GM12878 (cell line): ENCODE results near the gene NAA10. TPM values are rescaled to one million over a fixed set of nuclear protein-coding genes. Genes with fewer than 3 reads are reported as not detected.

Experiments
- ATAC-seq: fragments of 200-7000 bp; cut with Tn5 transposase; 3 replicates; pipeline ENCODE4 v1.9.1; 2020; ENCODE audit warnings: mild to moderate bottlenecking, moderate library complexity
- BruUV-seq: library from RNA; stranded (reverse); fragments of 400-500 nt; replicated peaks from 2 replicates; lab custom pipeline; 2021; lab: Mats Ljungman, UMichigan
- CTCF ChIA-PET: fragments of 300-600 bp; sonication (Branson Sonifier 250); formaldehyde crosslinking; extraction: SDS; loops from one replicate; lab custom pipeline; 2021; ENCODE audit warnings: inconsistent platforms; lab: Yijun Ruan, JAX
- POLR2A ChIA-PET: fragments of 350-600 bp; formaldehyde crosslinking; extraction: SDS; loops from one replicate; lab custom pipeline; 2021; ENCODE audit warnings: inconsistent platforms; lab: Charles Lee
- RAD21 ChIA-PET: fragments of 300-600 bp; sonication (Branson Sonifier 250); formaldehyde crosslinking; loops from one replicate; lab custom pipeline; 2023; ENCODE audit warnings: antibody characterized with exemption; ENCODE audit not compliant: unreplicated experiment; lab: Charles Lee
- SMC1A ChIA-PET: fragments of 300-600 bp; sonication (Branson Sonifier 250); formaldehyde crosslinking; loops from one replicate; lab custom pipeline; 2023; ENCODE audit not compliant: unreplicated experiment, uncharacterized antibody; lab: Charles Lee
- DNase-seq: peaks from one replicate; pipeline ENCODE4 v3.0.0-alpha.2; 2011; ENCODE audit warnings: low read depth, low spot score
- FAIRE-seq: peaks from 3 replicates; lab custom pipeline; 2011; peaks lifted over from hg19 to GRCh38; lab: Jason Lieb, UNC
- H2AFZ ChIP-seq: 2 replicates; pipeline ENCODE4 v1.6.0; 2011; ENCODE audit warnings: low read depth, low read length, control low read depth; ENCODE audit not compliant: control insufficient read depth
- H3K27ac ChIP-seq: 2 replicates; pipeline ENCODE4 v1.5.1; 2011; ENCODE audit warnings: control low read depth; ENCODE audit not compliant: control insufficient read depth, insufficient read depth
- H3K27me3 ChIP-seq, 2 experiments: replicated peaks in 1 of 2; 2 replicates each; pipeline versions ENCODE4 v1.6.0 to v1.6.1; 2011; ENCODE audit warnings: low read length in 1 of 2; ENCODE audit not compliant: control insufficient read depth in 2 of 2, insufficient read depth in 2 of 2
- H3K36me3 ChIP-seq, 2 experiments: 2 replicates each; pipeline ENCODE4 v1.5.1; 2011; ENCODE audit warnings: low read length in 1 of 2; ENCODE audit not compliant: control insufficient read depth in 2 of 2, insufficient read depth in 2 of 2
- H3K4me1 ChIP-seq: 2 replicates; pipeline ENCODE4 v1.6.1; 2011; ENCODE audit warnings: mild to moderate bottlenecking, low read length, moderate library complexity, mixed read lengths; ENCODE audit not compliant: control insufficient read depth, insufficient read depth
- H3K4me2 ChIP-seq: 2 replicates; pipeline ENCODE4 v1.6.0; 2011; ENCODE audit warnings: control low read depth; ENCODE audit not compliant: control insufficient read depth, insufficient read depth
- H3K4me3 ChIP-seq: fragments of 200-600 bp; sonication (generic); 2 replicates; pipeline ENCODE4 v1.5.1; 2016
- H3K79me2 ChIP-seq: 2 replicates; pipeline ENCODE4 v1.6.0; 2011; ENCODE audit warnings: low read length; ENCODE audit not compliant: control insufficient read depth, insufficient read depth
- H3K9ac ChIP-seq: 2 replicates; pipeline ENCODE4 v1.8.0; 2011; ENCODE audit warnings: low read length, control low read depth, mixed read lengths; ENCODE audit not compliant: control insufficient read depth, insufficient read depth
- H3K9me3 ChIP-seq: replicated peaks from 3 replicates; pipeline ENCODE4 v1.5.1; 2011; ENCODE audit warnings: mild to moderate bottlenecking, low read length; ENCODE audit not compliant: control insufficient read depth, insufficient read depth
- H4K20me1 ChIP-seq: 2 replicates; pipeline ENCODE4 v1.6.0; 2011; ENCODE audit not compliant: control insufficient read depth, insufficient read depth
- DPF2 ChIP-seq: fragments of 450-650 bp; IDR thresholded peaks from 2 replicates; pipeline ENCODE4 v1.6.1; 2017; ENCODE audit warnings: mild to moderate bottlenecking
- GABPA ChIP-seq: IDR thresholded peaks from 2 replicates; pipeline ENCODE4 v1.6.1; 2014; ENCODE audit warnings: antibody characterized with exemption, low read depth, mild to moderate bottlenecking, inconsistent platforms
- HDGF ChIP-seq: fragments of 450-650 bp; IDR thresholded peaks from 2 replicates; pipeline ENCODE4 v1.6.1; 2016; ENCODE audit warnings: antibody characterized with exemption
- MEF2B ChIP-seq: fragments of 450-650 bp; IDR thresholded peaks from 2 replicates; pipeline ENCODE4 v1.6.1; 2018; ENCODE audit warnings: mild to moderate bottlenecking, moderate library complexity; ENCODE audit not compliant: partially characterized antibody, poor library complexity, severe bottlenecking
- TCF12 ChIP-seq: IDR thresholded peaks from 2 replicates; pipeline ENCODE4 v1.6.1; 2011; ENCODE audit warnings: low read depth, mild to moderate bottlenecking, low read length
- WGBS: methylation state at CpG from one replicate; pipeline ENCODE4 v1.1.6; 2016; ENCODE audit warnings: low lambda C conversion rate; ENCODE audit not compliant: insufficient replicate concordance, insufficient coverage; ENCODE audit errors: missing lambda C conversion rate; 5-methylcytosine and 5-hydroxymethylcytosine counted together
- in situ Hi-C: fragments of 300-500 bp; cut with MboI; formaldehyde crosslinking; loops from 9 replicates; pipeline ENCODE4 v1.14.3; 2018; ENCODE audit warnings: mixed read lengths
- intact Hi-C: fragments of 100-400 bp; cut with micrococcal nuclease; formaldehyde crosslinking; loops from one replicate; pipeline ENCODE4 v1.14.2; 2022; ENCODE audit not compliant: unreplicated experiment
- polyA plus RNA-seq, 11 experiments: library from polyadenylated mRNA; depleted of rRNA in 4 of 11; unstranded in 6 of 11; stranded (reverse) in 5 of 11; fragments of >200 nt; fragmentation: Nextera tagmentation in 4 of 11; fragmentation: Illumina TruSeq in 1 of 11; extraction: Ambion mirVana in 4 of 11; extraction: Trizol in 1 of 11; gene quantifications; 1 replicate in 1 of 11; 2 replicates in 10 of 11; pipeline versions ENCODE4 v1.2.1 to v1.2.3, GENCODE V29; 2011 to 2016; ENCODE audit warnings: inconsistent platforms in 2 of 11, missing spikeins in 2 of 11, low read depth in 1 of 11
- total RNA-seq, 4 experiments: library from RNA; depleted of rRNA in 3 of 4; stranded (reverse); fragments of >200 nt in 3 of 4; fragmentation: Illumina TruSeq in 1 of 4; extraction: Trizol in 1 of 4; gene quantifications; 2 replicates each; pipeline versions ENCODE4 v1.2.1 to v1.2.3, GENCODE V29; 2013 to 2021
- TF ChIP-seq, protein P1 (sequence below): fragments of 450-650 bp; IDR thresholded peaks from 2 replicates; pipeline ENCODE4 v1.6.1; 2016; ENCODE audit warnings: mild to moderate bottlenecking, moderate library complexity, borderline replicate concordance
- TF ChIP-seq, protein P2 (sequence below): fragments of 450-650 bp; IDR thresholded peaks from 2 replicates; pipeline ENCODE4 v1.6.1; 2014; ENCODE audit warnings: mild to moderate bottlenecking

The NAA10 gene
- total and polyA plus RNA-seq, 10 of the 15 experiments (the other 5 are each of a cell fraction or from before 2014, with no cell fraction given), result 7.9 to 212 (median 98.9) TPM

DNA sequence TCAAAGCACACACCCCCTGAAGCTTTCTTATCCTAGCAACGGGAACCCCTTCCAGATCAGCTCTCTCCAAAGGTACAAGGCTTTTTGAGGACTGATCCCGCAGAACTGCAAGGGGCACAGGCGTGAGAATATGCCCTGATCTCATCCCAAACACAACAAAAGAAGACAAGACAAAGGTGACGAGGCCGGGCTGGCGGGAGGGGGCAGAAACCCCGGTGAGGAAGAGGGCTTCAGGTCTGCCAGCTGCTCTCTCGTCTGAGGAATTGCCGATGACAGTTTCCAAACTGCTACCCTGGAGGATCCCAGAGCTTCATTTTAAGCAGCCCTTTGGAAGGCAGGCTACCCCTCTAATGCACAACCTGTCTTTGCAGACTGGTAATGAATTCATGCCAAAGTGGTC is 33.4 kb upstream of the NAA10 start (continued):
- TF ChIP-seq, protein P1, sequence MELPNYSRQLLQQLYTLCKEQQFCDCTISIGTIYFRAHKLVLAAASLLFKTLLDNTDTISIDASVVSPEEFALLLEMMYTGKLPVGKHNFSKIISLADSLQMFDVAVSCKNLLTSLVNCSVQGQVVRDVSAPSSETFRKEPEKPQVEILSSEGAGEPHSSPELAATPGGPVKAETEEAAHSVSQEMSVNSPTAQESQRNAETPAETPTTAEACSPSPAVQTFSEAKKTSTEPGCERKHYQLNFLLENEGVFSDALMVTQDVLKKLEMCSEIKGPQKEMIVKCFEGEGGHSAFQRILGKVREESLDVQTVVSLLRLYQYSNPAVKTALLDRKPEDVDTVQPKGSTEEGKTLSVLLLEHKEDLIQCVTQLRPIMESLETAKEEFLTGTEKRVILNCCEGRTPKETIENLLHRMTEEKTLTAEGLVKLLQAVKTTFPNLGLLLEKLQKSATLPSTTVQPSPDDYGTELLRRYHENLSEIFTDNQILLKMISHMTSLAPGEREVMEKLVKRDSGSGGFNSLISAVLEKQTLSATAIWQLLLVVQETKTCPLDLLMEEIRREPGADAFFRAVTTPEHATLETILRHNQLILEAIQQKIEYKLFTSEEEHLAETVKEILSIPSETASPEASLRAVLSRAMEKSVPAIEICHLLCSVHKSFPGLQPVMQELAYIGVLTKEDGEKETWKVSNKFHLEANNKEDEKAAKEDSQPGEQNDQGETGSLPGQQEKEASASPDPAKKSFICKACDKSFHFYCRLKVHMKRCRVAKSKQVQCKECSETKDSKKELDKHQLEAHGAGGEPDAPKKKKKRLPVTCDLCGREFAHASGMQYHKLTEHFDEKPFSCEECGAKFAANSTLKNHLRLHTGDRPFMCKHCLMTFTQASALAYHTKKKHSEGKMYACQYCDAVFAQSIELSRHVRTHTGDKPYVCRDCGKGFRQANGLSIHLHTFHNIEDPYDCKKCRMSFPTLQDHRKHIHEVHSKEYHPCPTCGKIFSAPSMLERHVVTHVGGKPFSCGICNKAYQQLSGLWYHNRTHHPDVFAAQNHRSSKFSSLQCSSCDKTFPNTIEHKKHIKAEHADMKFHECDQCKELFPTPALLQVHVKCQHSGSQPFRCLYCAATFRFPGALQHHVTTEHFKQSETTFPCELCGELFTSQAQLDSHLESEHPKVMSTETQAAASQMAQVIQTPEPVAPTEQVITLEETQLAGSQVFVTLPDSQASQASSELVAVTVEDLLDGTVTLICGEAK, result no peak
- TF ChIP-seq, protein P2, sequence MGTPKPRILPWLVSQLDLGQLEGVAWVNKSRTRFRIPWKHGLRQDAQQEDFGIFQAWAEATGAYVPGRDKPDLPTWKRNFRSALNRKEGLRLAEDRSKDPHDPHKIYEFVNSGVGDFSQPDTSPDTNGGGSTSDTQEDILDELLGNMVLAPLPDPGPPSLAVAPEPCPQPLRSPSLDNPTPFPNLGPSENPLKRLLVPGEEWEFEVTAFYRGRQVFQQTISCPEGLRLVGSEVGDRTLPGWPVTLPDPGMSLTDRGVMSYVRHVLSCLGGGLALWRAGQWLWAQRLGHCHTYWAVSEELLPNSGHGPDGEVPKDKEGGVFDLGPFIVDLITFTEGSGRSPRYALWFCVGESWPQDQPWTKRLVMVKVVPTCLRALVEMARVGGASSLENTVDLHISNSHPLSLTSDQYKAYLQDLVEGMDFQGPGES, result no peak
- TF ChIP-seq GABPA (no peak), TCF12 (no peak)

DNA sequence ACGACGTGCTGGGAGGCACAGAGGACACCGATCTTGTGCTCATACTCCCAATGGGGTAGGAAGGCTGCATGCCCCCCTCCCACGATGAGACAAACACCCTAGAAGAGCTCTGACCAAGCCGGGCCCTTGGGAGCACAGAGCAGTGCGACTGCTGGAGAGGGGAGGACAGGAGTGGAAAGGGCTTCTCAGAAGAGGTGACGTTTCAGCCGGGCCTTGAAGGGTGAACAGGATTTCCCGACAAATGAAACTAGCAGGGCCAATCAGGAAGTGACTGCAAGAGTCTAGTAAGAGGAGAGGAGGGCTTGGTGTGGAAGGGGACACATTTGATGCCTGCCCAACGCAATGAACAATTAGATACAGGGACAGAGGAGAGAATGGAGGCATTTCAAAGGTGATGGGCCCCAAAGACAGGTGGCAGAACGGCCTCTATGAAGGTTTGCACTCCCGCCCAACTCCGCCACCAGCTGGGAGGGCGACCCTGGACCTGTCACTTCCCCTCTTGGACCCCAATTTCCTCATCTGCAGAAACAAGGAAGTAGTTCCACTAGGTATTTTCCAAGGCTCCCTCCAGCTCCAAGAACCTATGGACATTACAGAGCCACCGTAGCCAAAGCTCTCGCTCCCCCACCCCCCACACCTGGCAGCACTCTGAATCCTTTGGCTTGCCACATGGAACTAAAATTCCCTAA is 32.8 kb upstream of the NAA10 start:
- ATAC-seq (no peak), DNase-seq (no peak), FAIRE-seq (no peak)
- peaks cover 6 to 10% of the 10 kb centered on the region in 2 experiments for H3K36me3 ChIP-seq
- peak overlapping the region; percentile 81 for H3K4me2 ChIP-seq
- ChIA-PET RAD21 (interaction anchor here (0.9 to 6.4 kb wide), 10 partner anchors 13 to 125 kb away, joined by 3 to 48 read pairs (median 6); partner anchors contain the start of gene ARHGAP4), CTCF (interaction anchor here (0.6 to 5.9 kb wide), 14 partner anchors 8 to 51 kb away, joined by 3 to 40 read pairs (median 4); no protein-coding TSS in a partner anchor), POLR2A (interaction anchor here (0.9 to 7.9 kb wide), 8 partner anchors 14 to 62 kb away, joined by 3 to 68 read pairs (median 5); partner anchors contain the start of gene ARHGAP4), SMC1A (interaction anchor here (0.5 to 4.7 kb wide), 10 partner anchors 13 to 53 kb away, joined by 3 to 21 read pairs (median 4); partner anchors contain the start of gene ARHGAP4)
- H3K79me2 ChIP-seq, result peaks cover 70% of the 10 kb centered on the region
- H3K4me3 ChIP-seq, result peak overlapping the region; percentile 80
- intact Hi-C loops (no loop called here), in situ Hi-C loops (loop anchor here (10.0 kb wide), 1 partner anchor 1013 kb away; no protein-coding TSS in a partner anchor)
- 46% methylated on average over 16 of the region's 16 CpGs for WGBS
- no peaks in the 10 kb centered on the region; the same call in 1 of the 2 replicates for H4K20me1 ChIP-seq
- H3K9ac ChIP-seq, result peak overlapping the region; percentile 74
- H3K27ac ChIP-seq, result peak overlapping the region; percentile 50
- H2AFZ ChIP-seq, result no peak overlapping the region
- TF ChIP-seq MEF2B (no peak), HDGF (peak; percentile 37; the same call in 1 of the 2 replicates), DPF2 (no peak)
- H3K4me1 ChIP-seq, result peaks cover 9% of the 10 kb centered on the region
- no peaks in the 10 kb centered on the region for H3K9me3 ChIP-seq
- TSS peak; percentile 29 for BruUV-seq
- no peaks in the 10 kb centered on the region for H3K27me3 ChIP-seq
